Measurements from ENCODE around the gene FMO4.
"Not testable (repeated sequence)": the region's sequence is repeated elsewhere in the genome, so short reads cannot be mapped to it uniquely, and the experiment has no call there.

The FMO4 gene

DNA sequence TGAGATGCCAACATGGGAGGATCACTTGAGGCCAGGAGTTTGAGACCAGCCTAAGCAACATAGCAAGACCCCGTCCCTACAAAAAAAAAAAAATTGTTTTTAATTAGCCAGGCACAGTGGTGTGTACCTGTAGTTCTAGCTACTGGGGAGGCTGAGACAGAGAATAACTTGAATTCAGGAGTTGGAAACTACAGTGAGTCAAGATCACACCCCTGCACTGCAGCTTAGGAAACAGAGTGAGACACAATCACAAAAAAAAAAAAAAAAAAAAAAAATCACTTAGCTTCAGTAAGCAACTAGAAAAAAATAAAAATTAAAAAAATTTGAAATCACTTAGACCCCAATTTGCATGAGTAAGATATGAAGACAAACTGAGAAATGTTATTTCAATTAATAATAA lies 53.5 kb downstream of the FMO4 start:
- TF ChIP-seq, protein P1, sequence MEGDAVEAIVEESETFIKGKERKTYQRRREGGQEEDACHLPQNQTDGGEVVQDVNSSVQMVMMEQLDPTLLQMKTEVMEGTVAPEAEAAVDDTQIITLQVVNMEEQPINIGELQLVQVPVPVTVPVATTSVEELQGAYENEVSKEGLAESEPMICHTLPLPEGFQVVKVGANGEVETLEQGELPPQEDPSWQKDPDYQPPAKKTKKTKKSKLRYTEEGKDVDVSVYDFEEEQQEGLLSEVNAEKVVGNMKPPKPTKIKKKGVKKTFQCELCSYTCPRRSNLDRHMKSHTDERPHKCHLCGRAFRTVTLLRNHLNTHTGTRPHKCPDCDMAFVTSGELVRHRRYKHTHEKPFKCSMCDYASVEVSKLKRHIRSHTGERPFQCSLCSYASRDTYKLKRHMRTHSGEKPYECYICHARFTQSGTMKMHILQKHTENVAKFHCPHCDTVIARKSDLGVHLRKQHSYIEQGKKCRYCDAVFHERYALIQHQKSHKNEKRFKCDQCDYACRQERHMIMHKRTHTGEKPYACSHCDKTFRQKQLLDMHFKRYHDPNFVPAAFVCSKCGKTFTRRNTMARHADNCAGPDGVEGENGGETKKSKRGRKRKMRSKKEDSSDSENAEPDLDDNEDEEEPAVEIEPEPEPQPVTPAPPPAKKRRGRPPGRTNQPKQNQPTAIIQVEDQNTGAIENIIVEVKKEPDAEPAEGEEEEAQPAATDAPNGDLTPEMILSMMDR (IDR thresholded peaks at IDR 0.05), result no peak
- H3K36me3 Mint-ChIP-seq (ENCODE audit: low read depth), result no peaks in the 10 kb centered on the region
- H3K9me3 Mint-ChIP-seq, result peaks cover 33% of the 10 kb centered on the region
- H3K27ac Mint-ChIP-seq, result no peak overlapping the region
- no peaks in the 10 kb centered on the region for H3K27me3 Mint-ChIP-seq (ENCODE audit: low read depth, poor library complexity)
- no peak overlapping the region for H3K4me3 Mint-ChIP-seq
- peaks cover 6% of the 10 kb centered on the region for H3K4me1 Mint-ChIP-seq
- no peak for DNase-seq

DNA sequence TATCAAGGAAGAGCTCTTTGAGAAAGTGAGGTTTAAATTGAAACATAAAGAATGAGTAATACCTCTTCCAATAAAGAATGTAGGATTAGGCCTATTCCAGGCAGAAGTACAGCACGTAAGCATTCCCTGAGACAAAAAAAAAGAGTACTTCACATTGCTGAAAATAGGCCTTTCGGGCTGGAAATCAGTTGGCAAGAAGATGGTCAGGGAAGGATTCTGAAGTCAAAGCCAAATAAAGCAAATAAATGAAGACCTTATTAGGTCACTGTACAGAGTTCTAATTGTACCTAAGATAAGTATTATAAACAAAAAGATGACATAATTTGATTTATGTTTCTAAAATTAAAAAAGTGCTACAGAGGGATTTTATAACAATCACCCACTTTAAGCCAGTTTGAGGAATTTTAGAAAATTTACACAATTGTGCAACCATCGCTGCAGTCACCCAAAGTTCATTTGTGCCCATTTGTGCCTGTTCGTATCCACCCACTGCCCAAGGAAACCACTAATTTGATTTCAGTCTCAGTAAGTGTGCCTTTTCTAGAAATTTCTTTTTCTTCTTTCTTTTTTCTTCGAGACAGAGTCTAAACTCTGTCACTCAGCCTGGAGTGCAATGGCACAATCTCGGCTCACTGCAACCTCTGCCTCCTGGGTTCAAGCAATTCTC lies 58.6 kb downstream of the FMO4 start:
- no peaks in the 10 kb centered on the region for H3K27me3 Mint-ChIP-seq (ENCODE audit: low read depth, poor library complexity)
- H3K9me3 Mint-ChIP-seq, result peaks cover 31% of the 10 kb centered on the region
- H3K4me1 Mint-ChIP-seq, result no peaks in the 10 kb centered on the region
- no peak overlapping the region for H3K4me3 Mint-ChIP-seq
- DNase-seq, result no peak
- H3K27ac Mint-ChIP-seq, result no peak overlapping the region
- TF ChIP-seq, protein P1 (IDR thresholded peaks at IDR 0.05), result no peak
- H3K36me3 Mint-ChIP-seq (ENCODE audit: low read depth), result no peaks in the 10 kb centered on the region

DNA sequence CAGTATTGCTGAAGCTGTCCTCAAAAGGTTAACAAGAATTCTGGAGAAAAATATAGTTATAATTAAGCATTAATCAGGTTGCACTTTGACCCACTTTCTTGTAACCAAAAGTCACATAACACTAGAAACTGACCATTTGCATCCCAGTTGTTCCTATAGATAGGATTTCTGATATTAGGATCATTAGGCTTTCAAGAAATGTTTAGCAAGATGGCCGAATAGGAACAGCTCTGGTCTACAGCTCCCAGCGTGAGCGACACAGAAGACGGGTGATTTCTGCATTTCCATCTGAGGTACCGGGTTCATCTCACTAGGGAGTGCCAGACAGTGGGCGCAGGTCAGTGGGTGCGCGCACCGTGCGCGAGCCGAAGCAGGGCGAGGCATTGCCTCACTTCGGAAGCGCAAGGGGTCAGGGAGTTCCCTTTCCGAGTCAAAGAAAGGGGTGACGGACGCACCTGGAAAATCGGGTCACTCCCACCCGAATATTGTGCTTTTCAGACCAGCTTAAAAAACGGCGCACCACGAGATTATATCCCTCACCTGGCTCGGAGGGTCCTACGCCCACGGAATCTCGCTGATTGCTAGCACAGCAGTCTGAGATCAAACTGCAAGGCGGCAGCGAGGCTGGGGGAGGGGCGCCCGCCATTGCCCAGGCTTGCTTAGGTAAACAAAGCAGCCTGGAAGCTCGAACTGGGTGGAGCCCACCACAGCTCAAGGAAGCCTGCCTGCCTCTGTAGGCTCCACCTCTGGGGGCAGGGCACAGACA lies 59.6 kb downstream of the FMO4 start:
- H3K27ac Mint-ChIP-seq; H3K27me3 Mint-ChIP-seq (ENCODE audit: low read depth, poor library complexity); H3K4me1 Mint-ChIP-seq; H3K36me3 Mint-ChIP-seq (ENCODE audit: low read depth); H3K4me3 Mint-ChIP-seq; DNase-seq: not testable (repeated sequence)
- H3K9me3 Mint-ChIP-seq, result peaks cover 31% of the 10 kb centered on the region

DNA sequence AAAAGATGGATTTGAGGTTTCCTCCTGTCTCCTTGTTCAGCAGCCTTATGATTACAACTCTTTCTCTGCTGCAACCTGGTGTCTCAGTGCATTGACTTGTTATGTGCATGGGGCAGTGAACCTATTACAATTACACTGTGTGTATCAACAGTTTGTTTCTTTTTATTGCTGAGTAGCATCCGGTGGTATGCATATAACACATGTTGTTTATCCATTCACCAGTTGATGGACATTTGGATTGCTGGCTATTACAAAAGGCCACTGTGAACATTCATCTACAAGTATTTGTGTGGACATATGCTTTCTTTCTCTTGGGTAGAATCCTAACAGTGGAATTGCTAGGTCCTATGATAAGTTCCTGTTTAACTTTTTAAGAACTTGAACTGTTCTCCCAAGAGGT lies 65.9 kb downstream of the FMO4 start:
- H3K36me3 Mint-ChIP-seq (ENCODE audit: low read depth), result no peaks in the 10 kb centered on the region
- TF ChIP-seq, protein P1 (IDR thresholded peaks at IDR 0.05), result no peak
- H3K9me3 Mint-ChIP-seq, result peaks cover 26% of the 10 kb centered on the region
- H3K27ac Mint-ChIP-seq, result no peak overlapping the region
- no peaks in the 10 kb centered on the region for H3K27me3 Mint-ChIP-seq (ENCODE audit: low read depth, poor library complexity)
- DNase-seq, result no peak
- H3K4me1 Mint-ChIP-seq, result no peaks in the 10 kb centered on the region
- H3K4me3 Mint-ChIP-seq, result no peak overlapping the region

DNA sequence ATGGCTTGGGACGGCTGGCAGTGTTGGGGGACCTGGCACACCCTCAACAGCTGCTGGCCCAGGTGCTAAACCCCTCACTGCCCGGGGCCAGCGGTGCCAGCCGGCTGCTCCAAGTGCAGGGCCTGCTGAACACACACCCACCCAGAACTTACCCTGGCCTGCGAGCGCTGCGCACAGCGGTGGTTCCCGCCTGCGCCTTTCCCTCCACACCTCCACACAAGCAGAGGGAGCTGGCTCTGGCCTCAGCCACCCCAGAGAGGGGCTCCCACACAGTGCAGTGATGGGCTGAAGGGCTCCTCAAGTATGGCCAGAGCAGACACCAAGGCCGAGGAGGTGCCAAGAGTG lies 67.9 kb downstream of the FMO4 start:
- no peak overlapping the region for H3K4me3 Mint-ChIP-seq
- no peak for DNase-seq
- no peaks in the 10 kb centered on the region for H3K4me1 Mint-ChIP-seq
- no peaks in the 10 kb centered on the region for H3K27me3 Mint-ChIP-seq (ENCODE audit: low read depth, poor library complexity)
- H3K9me3 Mint-ChIP-seq, result peaks cover 17% of the 10 kb centered on the region
- H3K27ac Mint-ChIP-seq, result no peak overlapping the region
- H3K36me3 Mint-ChIP-seq (ENCODE audit: low read depth), result no peaks in the 10 kb centered on the region
- TF ChIP-seq, protein P1 (IDR thresholded peaks at IDR 0.05), result no peak

DNA sequence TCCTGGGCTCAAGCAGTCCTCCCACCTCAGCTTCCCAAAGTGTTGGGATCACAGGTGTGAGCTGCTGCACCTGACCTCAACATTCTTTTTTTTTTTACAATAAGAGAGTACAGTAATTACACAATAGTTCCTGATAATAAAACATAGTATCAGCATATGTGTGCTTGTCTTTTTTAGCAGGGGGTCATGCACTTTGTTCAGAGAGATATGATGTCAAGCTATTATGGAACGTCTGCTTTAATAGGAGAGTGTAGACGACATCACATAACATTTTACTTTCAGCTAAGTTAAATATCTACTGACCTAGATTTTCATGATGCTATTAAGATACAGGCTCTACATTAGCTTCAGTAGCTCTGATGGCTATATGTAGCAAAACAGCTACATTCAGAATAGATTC lies 70.5 kb downstream of the FMO4 start:
- H3K4me1 Mint-ChIP-seq, result no peaks in the 10 kb centered on the region
- no peak for DNase-seq

More for the DNA sequence above, 70.5 kb downstream of the FMO4 start:
- H3K36me3 Mint-ChIP-seq (ENCODE audit: low read depth), result no peaks in the 10 kb centered on the region
- H3K27me3 Mint-ChIP-seq (ENCODE audit: low read depth, poor library complexity), result no peaks in the 10 kb centered on the region
- no peak overlapping the region for H3K4me3 Mint-ChIP-seq
- no peak overlapping the region for H3K27ac Mint-ChIP-seq
- peaks cover 16% of the 10 kb centered on the region for H3K9me3 Mint-ChIP-seq
- TF ChIP-seq, protein P1 (IDR thresholded peaks at IDR 0.05), result no peak

All from nephron progenitor cell (in vitro differentiated cells).